IPS-11a (cell line): ENCODE data around the gene FLII.

ENCODE experiments used
- H3K4me3 ChIP-seq: one replicate; pipeline ENCODE4 v1.5.1; 2013; ENCODE audit warnings: low read depth, low read length, control low read depth

FLII gene

GRCh38 chr17:18260332-18261145, 2.0 kb upstream of the FLII start, which contains the start of gene MIEF2:
TSS of gene MIEF2 (plus strand) at chr17:18260662. CDS start at chr17:18262721, 2,059 bp downstream.
- peak within 1 kb of the TSS; percentile 69 for H3K4me3 ChIP-seq

GRCh38 chr17:18259621-18260331, 1.2 kb upstream of the FLII start:
- peak overlapping the region; percentile 20 for H3K4me3 ChIP-seq

- H3K4me3 ChIP-seq, result peak overlapping the region; percentile 72
Measured at GRCh38 chr17:18257982-18258355, 569 bp downstream of the FLII start.

GRCh38 chr17:18257268-18257981, 1.1 kb downstream of the FLII start:
- peak overlapping the region; percentile 72 for H3K4me3 ChIP-seq

GRCh38 chr17:18256776-18257175, 1.8 kb downstream of the FLII start:
- H3K4me3 ChIP-seq, result no peak overlapping the region

- H3K4me3 ChIP-seq, result no peak overlapping the region
Measured at GRCh38 chr17:18256351-18256750, 2.2 kb downstream of the FLII start.

GRCh38 chr17:18254888-18255649, 3.5 kb downstream of the FLII start:
- H3K4me3 ChIP-seq, result no peak overlapping the region

- no peak overlapping the region for H3K4me3 ChIP-seq
Measured at GRCh38 chr17:18253947-18254821, 4.4 kb downstream of the FLII start.

GRCh38 chr17:18253187-18253884, 5.2 kb downstream of the FLII start:
- H3K4me3 ChIP-seq, result no peak overlapping the region

GRCh38 chr17:18252160-18252559, 6.4 kb downstream of the FLII start:
- H3K4me3 ChIP-seq, result no peak overlapping the region

- no peak overlapping the region for H3K4me3 ChIP-seq
Measured at GRCh38 chr17:18251204-18251603, 7.3 kb downstream of the FLII start.

GRCh38 chr17:18250708-18251107, 7.8 kb downstream of the FLII start:
- no peak overlapping the region for H3K4me3 ChIP-seq

GRCh38 chr17:18250259-18250658, 8.3 kb downstream of the FLII start:
- no peak overlapping the region for H3K4me3 ChIP-seq

- no peak overlapping the region for H3K4me3 ChIP-seq
Measured at GRCh38 chr17:18248811-18249210, 9.7 kb downstream of the FLII start.

GRCh38 chr17:18248300-18248731, 10.2 kb downstream of the FLII start:
- H3K4me3 ChIP-seq, result no peak overlapping the region

GRCh38 chr17:18247613-18248001, 10.9 kb downstream of the FLII start:
- H3K4me3 ChIP-seq, result no peak overlapping the region

GRCh38 chr17:18246880-18247612, 11.5 kb downstream of the FLII start:
- H3K4me3 ChIP-seq, result peak overlapping the region; percentile 34

GRCh38 chr17:18246109-18246725, 12.3 kb downstream of the FLII start:
- peak overlapping the region; percentile 13 for H3K4me3 ChIP-seq
